Activated naive CD4-positive, alpha-beta T cell treated with anti-CD3 and anti-CD28 coated beads, Interleukin-2, amount 50 U/mL, for 16 hours (primary cell): ENCODE measurements around the gene RAB3GAP1.
"Not testable (repeated sequence)": the region's sequence is repeated elsewhere in the genome, so short reads cannot be mapped to it uniquely, and the experiment has no call there.

Experiments
- DNase-seq: peaks from one replicate; pipeline ENCODE4 v3.0.0-alpha.2; 2020

The RAB3GAP1 gene

GRCh38 chr2:135056790-135057189 lies 4.7 kb downstream of the RAB3GAP1 start:
- no peak for DNase-seq

- no peak for DNase-seq
Observed at GRCh38 chr2:135059577-135059976, 7.5 kb downstream of the RAB3GAP1 start.

DNA sequence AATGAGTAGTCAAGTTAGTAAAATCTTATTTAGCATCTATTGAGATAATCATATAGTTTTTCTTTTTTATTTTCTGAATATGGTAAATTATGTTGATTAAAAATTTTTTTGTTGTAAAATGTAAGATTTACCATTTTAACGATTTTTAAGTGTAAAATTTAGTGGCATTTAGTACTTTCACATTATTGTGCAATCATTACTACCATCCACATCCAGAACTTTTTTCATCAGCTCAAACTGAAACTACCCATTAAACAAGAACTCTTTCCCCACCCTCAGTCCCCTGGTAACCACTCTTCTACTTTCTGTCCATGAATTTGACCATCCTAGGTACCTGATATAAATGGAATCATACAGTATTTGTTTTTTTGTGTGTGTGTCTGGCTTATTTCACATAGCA lies 11.1 kb downstream of the RAB3GAP1 start:
- DNase-seq, result no peak

GRCh38 chr2:135064149-135064548 lies 12.1 kb downstream of the RAB3GAP1 start:
- DNase-seq, result no peak

DNA sequence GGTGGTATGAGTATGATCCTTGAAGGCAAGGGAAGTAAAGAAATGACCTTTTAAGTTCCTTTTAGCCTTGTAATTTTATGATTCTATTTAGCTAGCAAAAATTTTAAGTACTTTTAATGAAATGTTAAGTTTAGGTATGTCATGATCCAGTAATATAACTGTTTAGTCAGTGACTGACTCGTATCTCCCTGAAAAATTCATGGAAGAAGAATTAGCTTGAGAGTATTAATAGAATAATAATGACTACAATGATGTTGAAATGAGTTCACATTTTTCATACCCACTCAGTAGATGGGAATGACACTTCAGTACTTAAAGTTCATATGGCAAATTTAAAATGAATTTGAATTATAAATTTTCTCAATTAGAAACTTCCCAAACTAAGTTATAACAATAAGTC lies 14.6 kb downstream of the RAB3GAP1 start:
- DNase-seq, result no peak

DNA sequence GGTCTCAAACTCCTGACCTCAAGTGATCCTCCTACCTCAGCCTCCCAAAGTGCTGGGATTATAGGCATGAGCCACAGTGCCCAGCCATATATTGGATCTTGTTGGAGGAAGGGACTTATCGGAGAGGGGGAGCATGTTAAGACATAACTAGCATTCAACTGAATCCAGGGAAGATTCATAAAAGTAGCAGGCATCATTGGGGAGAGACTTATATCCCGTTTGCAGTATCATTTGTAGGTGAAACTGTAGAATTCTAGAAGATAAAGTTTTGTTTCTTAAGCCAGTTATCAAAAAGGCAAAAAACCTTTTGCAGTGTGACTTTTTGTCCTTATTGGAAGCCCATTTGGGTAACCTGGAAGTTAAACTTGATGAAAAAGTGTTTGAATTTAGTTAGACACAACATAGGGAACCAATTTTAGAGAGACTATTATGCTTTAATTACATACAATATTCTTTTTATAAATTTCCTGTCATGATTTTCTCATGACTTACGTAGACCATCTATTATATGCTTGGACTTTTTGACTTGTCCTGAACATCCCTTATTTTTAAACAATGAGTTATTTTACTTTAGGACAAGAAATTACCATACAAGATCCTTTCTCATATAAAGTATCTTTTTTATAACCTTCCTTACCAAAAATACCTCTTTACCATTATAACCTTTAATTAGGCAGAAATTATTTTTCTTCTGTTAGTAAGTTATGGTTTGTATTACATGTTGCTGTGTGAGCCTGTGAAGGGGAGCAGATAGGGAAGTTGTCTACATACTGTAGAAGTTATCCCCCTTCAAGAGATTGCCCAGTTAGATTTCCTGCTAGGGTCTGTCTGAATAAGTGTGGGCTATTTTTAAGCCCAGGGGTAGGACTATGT lies 20.3 kb downstream of the RAB3GAP1 start:
- no peak for DNase-seq

- DNase-seq, result no peak
Observed at GRCh38 chr2:135074216-135074615, 22.1 kb downstream of the RAB3GAP1 start.

DNA sequence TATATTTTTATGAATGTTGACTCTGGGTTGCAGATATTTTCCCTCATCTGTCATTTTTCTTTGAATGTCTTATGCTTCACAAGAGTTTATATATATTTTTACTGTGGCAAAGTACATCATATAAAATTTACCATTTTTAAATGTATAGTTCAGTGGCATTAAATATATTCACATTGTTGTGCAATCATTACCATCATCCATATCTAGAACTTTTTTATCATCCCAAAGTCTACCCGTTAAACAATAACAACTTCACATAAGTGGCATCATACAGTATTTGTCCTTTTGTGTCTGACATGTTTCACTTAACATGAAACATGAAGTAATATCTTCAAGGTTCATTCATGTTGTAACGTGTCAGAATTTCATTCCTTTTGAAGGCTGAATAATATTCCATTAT lies 24.5 kb downstream of the RAB3GAP1 start:
- DNase-seq, result no peak

- DNase-seq, result no peak
Observed at GRCh38 chr2:135078417-135078816, 26.3 kb downstream of the RAB3GAP1 start.

- no peak for DNase-seq
Observed at GRCh38 chr2:135086222-135086621, 34.1 kb downstream of the RAB3GAP1 start.

GRCh38 chr2:135089597-135089996 lies 37.5 kb downstream of the RAB3GAP1 start:
- not testable (repeated sequence) for DNase-seq

- DNase-seq, result no peak
Observed at GRCh38 chr2:135091681-135092080, 39.6 kb downstream of the RAB3GAP1 start.

DNA sequence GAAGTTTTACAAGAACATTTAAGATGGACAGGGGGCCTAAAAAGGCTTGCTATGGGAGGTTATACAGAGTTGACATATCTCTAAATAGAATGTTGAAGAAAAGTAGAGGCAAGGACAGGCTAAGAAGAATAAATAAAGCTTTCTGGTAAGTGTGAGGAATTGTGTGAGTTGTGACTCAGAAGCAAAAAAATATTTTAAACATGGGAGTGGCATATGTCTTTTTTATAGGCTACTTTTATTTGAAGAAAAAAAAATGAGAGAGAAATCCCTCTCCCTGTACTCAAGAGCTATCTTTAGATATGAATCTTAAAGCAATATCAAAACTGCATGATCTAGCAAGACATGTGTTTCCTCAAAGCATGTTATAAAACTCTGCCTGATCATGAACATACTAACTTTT lies 41.1 kb downstream of the RAB3GAP1 start:
- DNase-seq, result no peak

DNA sequence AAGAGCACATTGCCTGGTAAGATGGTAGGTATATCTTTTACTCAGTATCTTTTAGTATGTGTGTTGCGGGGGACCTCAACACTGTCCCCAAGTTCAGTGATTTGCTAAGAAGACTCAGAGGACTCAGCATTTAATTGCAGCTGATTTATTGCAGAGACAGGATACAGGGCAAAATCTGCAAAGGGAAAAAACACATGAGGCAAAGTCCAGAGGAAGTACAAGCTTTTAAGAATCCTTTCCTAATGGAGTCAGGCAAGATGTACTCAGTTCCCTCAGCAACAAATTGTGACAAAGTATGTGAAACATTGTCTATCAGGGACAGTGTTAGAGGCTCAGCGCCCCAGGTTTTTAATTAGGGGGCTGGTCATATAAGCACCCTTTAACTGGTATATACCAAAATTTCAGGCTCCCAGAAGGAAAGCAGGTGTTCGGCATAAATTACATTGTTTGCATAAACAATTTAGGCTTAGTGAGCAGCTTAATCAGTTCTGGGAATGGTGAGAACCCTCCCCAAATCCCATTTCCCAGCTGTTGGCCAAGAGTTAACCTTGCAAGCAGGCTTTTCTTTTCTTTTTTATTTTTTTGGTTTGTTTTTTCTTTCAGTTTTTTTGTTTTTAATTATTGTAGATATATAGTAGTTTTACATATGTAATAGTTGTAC lies 41.7 kb downstream of the RAB3GAP1 start:
- DNase-seq, result no peak

GRCh38 chr2:135094508-135094907 lies 42.4 kb downstream of the RAB3GAP1 start:
- DNase-seq, result no peak

- no peak for DNase-seq
Observed at GRCh38 chr2:135095591-135095990, 43.5 kb downstream of the RAB3GAP1 start.

DNA sequence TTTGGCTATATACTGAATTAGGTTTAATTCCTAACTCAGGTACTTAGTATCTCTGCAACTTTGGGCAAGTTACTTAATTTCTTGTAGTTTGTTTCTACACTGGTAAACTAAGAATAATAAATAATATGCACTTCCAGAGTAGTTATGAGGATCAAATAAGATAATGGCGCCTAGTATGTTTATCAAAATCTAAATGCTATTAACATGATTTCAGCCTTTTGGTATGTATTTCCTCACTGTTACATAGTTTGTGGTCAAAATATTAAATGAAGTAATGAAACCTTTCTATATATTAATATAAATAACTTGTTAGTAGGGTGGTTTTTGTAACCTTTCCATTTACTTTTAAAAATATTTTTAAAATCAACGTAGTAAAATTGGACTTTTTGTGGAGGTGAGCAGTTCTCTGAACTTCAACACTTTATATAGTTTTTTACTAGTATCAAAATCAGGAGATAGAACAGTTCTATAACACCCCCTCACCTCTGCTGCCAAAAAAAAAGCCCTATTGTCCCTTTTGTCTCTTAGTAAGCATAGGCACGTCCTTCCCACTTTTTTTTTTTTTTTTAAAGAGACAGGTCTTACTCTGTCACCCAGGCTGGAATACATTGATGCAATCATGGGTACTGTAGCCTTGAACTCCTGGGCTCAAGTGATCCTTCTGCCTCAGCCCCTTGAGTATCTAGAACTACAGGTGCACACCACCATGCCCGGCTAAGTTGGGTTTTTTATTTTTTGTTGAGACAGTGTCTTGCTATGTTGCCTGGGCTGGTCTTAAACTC lies 44.8 kb downstream of the RAB3GAP1 start:
- no peak for DNase-seq

GRCh38 chr2:135097532-135098231 lies 45.6 kb downstream of the RAB3GAP1 start:
- DNase-seq, result no peak

DNA sequence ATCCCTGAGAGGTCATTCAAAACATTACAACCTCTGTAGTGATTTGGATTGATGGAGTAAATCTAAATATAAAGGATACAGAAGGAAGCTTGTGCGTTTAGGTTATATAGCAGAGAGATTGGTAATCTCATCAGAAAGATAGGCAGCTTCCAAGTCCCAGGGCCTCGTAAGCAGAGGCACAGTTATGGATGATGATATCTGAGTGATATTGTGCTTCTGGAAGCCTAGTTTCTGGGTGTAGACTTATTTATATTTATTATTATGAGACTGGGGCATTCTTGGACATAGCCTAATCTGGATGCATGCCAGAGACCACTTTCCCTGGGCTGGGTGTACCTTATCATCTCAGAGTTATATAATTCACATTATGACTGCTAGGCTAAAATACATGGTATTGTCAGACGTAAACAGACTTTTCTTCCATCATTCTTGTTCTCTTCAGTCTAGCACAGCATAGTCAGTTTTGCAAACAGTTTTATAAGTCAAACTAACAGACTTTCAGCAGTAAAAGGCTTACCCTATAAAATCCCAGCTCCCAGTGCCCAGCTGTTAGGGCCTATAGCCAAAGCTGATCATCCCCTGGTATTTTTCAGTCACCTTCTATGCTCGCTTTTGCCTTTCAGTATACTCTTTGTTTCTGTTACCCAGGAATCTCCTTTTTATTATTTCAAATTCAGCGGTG lies 47.9 kb downstream of the RAB3GAP1 start:
- DNase-seq, result no peak

GRCh38 chr2:135103843-135104242 lies 51.8 kb downstream of the RAB3GAP1 start:
- DNase-seq, result no peak

- not testable (repeated sequence) for DNase-seq
Observed at GRCh38 chr2:135105513-135106316, 53.6 kb downstream of the RAB3GAP1 start.
